ENCODE measurements around the gene HS2ST1.

The HS2ST1 gene

DNA sequence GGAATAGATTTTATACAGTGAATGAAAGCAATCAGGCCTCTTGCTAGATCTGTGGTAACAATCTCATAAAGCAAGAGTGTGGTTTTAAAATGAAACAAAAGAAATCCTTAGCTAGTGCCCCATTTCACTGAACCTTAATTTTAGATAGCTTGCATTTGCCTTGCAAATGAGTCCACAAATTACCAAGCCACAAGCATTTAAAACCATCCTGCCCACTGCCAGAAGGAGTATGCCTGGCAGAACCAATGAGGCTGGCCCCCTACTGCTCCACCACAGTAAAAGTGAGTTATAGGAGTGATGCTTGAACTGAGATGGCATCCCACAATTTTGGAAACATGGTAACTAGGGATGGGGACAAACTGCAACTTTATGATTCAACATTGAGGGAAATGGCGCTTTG, 207.8 kb downstream of the HS2ST1 start:
- Histone ChIP-seq H3K27ac (no peak overlapping the region), H3K79me2 (no peaks in the 10 kb centered on the region), H3K36me3 (ENCODE audit: control insufficient read depth, insufficient read depth, low read length) (no peaks in the 10 kb centered on the region), H2AFZ (no peak overlapping the region), H3K9me3 (ENCODE audit: control insufficient read depth, low read length) (no peaks in the 10 kb centered on the region), H3K9ac (no peak overlapping the region), H3K4me3 (ENCODE audit: low read depth, low read length) (no peak overlapping the region), H3K27me3 (ENCODE audit: control insufficient read depth, insufficient read depth, low read length) (no peaks in the 10 kb centered on the region), H3K4me1 (no peaks in the 10 kb centered on the region), H3K4me2 (ENCODE audit: low read length) (no peak overlapping the region)
- TF ChIP-seq, protein P1, sequence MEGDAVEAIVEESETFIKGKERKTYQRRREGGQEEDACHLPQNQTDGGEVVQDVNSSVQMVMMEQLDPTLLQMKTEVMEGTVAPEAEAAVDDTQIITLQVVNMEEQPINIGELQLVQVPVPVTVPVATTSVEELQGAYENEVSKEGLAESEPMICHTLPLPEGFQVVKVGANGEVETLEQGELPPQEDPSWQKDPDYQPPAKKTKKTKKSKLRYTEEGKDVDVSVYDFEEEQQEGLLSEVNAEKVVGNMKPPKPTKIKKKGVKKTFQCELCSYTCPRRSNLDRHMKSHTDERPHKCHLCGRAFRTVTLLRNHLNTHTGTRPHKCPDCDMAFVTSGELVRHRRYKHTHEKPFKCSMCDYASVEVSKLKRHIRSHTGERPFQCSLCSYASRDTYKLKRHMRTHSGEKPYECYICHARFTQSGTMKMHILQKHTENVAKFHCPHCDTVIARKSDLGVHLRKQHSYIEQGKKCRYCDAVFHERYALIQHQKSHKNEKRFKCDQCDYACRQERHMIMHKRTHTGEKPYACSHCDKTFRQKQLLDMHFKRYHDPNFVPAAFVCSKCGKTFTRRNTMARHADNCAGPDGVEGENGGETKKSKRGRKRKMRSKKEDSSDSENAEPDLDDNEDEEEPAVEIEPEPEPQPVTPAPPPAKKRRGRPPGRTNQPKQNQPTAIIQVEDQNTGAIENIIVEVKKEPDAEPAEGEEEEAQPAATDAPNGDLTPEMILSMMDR (IDR thresholded peaks at IDR 0.05), result no peak

DNA sequence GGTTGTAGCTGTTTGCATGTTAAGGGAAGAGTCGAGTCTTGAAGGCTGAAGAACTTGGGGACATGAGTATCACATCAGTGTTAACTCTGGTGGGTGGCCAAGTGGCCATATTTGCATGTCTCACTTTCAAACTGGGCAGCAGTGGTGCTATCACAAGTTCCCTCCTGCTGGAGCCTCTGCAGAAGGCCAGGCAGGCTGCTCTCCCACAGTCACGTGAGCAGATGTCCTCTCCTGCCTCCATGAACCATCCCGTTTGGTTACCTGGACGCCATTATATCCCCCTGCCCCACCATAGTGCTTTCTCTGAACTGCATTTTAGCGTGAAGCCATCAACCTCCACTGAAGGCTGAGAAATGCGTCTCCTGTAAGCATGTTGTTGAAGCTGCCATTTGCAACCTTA, 209.2 kb downstream of the HS2ST1 start:
- Histone ChIP-seq H3K79me2 (no peaks in the 10 kb centered on the region), H3K9ac (no peak overlapping the region), H3K27me3 (ENCODE audit: control insufficient read depth, insufficient read depth, low read length) (no peaks in the 10 kb centered on the region), H3K4me1 (no peaks in the 10 kb centered on the region), H3K36me3 (ENCODE audit: control insufficient read depth, insufficient read depth, low read length) (no peaks in the 10 kb centered on the region), H3K4me3 (ENCODE audit: low read depth, low read length) (no peak overlapping the region), H3K9me3 (ENCODE audit: control insufficient read depth, low read length) (no peaks in the 10 kb centered on the region), H2AFZ (no peak overlapping the region), H3K27ac (no peak overlapping the region), H3K4me2 (ENCODE audit: low read length) (no peak overlapping the region)
- TF ChIP-seq, protein P1 (IDR thresholded peaks at IDR 0.05), result no peak

DNA sequence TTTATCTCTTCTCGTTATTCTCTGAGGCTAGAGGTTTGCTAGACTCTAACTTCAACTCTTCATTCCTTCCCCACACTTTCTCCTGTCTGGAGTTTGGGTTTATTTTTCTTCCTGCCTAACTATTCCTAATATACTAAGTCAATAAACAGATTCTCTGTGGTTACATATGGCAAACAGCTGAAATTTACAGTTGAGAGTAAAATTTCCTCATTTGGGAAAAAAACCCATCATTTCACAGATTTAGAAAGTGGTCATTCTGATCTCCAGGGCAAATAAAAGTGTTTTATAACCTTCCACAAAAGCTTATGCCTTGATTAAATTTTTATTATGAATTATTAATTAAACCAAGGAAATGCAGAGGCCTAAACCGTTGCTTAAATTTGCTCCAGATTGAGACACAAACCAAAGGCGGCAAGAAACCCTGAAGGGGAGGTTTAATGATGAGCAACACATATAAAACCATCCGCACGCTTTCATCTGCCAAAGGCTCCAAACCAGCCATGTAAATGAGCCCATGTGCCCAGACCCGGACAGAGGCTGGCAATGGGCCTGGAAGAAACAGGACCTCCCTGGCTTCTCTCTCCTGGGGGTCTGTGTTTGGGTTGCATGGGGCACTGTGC, 212.6 kb downstream of the HS2ST1 start:
- no peaks in the 10 kb centered on the region for H3K9me3 ChIP-seq (ENCODE audit: control insufficient read depth, low read length)
- H3K4me1 ChIP-seq, result no peaks in the 10 kb centered on the region
- H2AFZ ChIP-seq, result no peak overlapping the region
- H3K27me3 ChIP-seq (ENCODE audit: control insufficient read depth, insufficient read depth, low read length), result no peaks in the 10 kb centered on the region
- no peak overlapping the region for H3K4me2 ChIP-seq (ENCODE audit: low read length)
- no peaks in the 10 kb centered on the region for H3K79me2 ChIP-seq
- H3K9ac ChIP-seq, result no peak overlapping the region
- TF ChIP-seq, protein P1 (IDR thresholded peaks at IDR 0.05), result no peak
- H3K4me3 ChIP-seq (ENCODE audit: low read depth, low read length), result no peak overlapping the region
- H3K36me3 ChIP-seq (ENCODE audit: control insufficient read depth, insufficient read depth, low read length), result no peaks in the 10 kb centered on the region
- H3K27ac ChIP-seq, result no peak overlapping the region

DNA sequence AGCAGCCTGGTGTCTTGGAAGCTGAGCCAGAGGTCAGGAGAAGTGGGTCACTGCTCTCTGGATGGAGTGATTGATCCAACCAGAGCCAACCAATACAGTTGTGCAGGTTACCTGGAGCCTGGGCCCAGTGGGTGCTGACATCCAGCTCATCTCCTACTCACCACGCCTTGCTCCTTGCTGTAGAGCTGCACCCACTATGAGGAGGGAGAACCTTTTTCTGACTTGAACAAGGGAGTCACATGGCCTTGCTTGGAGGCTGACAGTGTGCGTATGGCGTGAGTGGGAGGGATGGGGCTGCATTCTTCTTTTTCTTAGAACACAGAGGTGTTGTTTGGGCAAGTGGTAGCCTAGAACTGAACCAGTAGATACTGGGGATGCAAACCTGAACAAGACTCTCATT, 213.1 kb downstream of the HS2ST1 start:
- Histone ChIP-seq H3K36me3 (ENCODE audit: control insufficient read depth, insufficient read depth, low read length) (no peaks in the 10 kb centered on the region), H3K9me3 (ENCODE audit: control insufficient read depth, low read length) (no peaks in the 10 kb centered on the region), H3K4me3 (ENCODE audit: low read depth, low read length) (no peak overlapping the region), H3K9ac (no peak overlapping the region), H3K4me1 (no peaks in the 10 kb centered on the region), H3K79me2 (no peaks in the 10 kb centered on the region), H3K27ac (no peak overlapping the region), H3K27me3 (ENCODE audit: control insufficient read depth, insufficient read depth, low read length) (no peaks in the 10 kb centered on the region), H2AFZ (no peak overlapping the region), H3K4me2 (ENCODE audit: low read length) (no peak overlapping the region)
- TF ChIP-seq, protein P1 (IDR thresholded peaks at IDR 0.05), result no peak

DNA sequence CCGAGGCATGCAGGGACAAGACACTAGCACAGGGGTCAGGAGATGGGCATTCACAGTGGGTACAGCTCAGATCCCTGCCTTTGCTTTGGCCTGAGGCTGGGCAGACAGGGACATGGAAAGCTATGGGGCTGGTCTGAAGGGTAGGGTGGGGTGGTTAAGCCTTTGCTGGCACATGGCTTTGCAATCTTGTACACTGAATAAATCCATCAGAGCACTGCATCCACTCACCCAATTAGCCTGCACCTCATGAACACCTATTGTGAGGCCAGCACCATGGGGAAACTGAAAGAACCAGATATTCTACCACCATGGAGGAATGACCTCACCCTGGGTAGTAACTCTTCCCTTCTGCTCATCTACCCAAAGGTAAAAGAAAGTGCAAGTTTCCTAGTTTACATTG, 214.6 kb downstream of the HS2ST1 start:
- Histone ChIP-seq H2AFZ (no peak overlapping the region), H3K4me1 (no peaks in the 10 kb centered on the region), H3K9me3 (ENCODE audit: control insufficient read depth, low read length) (no peaks in the 10 kb centered on the region), H3K36me3 (ENCODE audit: control insufficient read depth, insufficient read depth, low read length) (no peaks in the 10 kb centered on the region), H3K9ac (no peak overlapping the region), H3K27me3 (ENCODE audit: control insufficient read depth, insufficient read depth, low read length) (no peaks in the 10 kb centered on the region), H3K27ac (no peak overlapping the region), H3K79me2 (no peaks in the 10 kb centered on the region), H3K4me2 (ENCODE audit: low read length) (no peak overlapping the region), H3K4me3 (ENCODE audit: low read depth, low read length) (no peak overlapping the region)
- TF ChIP-seq, protein P1 (IDR thresholded peaks at IDR 0.05), result no peak
